DOHH2 (cell line): ENCODE measurements around the gene CDKL4.

Experiments used
- H3F3A ChIP-seq: fragments of 200-600 bp; sonication (generic), shearing (Covaris generic); 2 replicates; pipeline ENCODE4 v1.6.0; 2016; ENCODE audit warnings: antibody characterized with exemption, mild to moderate bottlenecking; ENCODE audit not compliant: control insufficient read depth, insufficient read depth
- H3K27ac ChIP-seq: fragments of 200-600 bp; sonication (generic); 2 replicates; pipeline ENCODE4 v1.5.1; 2014; ENCODE audit warnings: low read depth, mild to moderate bottlenecking, low read length, moderate library complexity
- H3K27me3 ChIP-seq: fragments of 200-600 bp; sonication (generic); 2 replicates; pipeline ENCODE4 v1.6.1; 2014; ENCODE audit warnings: mild to moderate bottlenecking, low read length, mixed read lengths; ENCODE audit not compliant: control insufficient read depth
- H3K36me3 ChIP-seq: fragments of 200-600 bp; sonication (generic); 2 replicates; pipeline ENCODE4 v1.6.1; 2014; ENCODE audit warnings: mild to moderate bottlenecking, low read length, moderate library complexity, mixed read lengths; ENCODE audit not compliant: control insufficient read depth
- H3K4me1 ChIP-seq: fragments of 200-600 bp; sonication (generic); 2 replicates; pipeline ENCODE4 v1.6.1; 2014; ENCODE audit warnings: mild to moderate bottlenecking, low read length, mixed read lengths; ENCODE audit not compliant: control insufficient read depth
- H3K4me2 ChIP-seq: fragments of 200-600 bp; sonication (generic); 2 replicates; pipeline ENCODE4 v1.6.0; 2014; ENCODE audit warnings: mild to moderate bottlenecking, low read length, moderate library complexity
- H3K4me3 ChIP-seq: fragments of 200-600 bp; sonication (generic); 2 replicates; pipeline ENCODE4 v1.5.1; 2014; ENCODE audit warnings: mild to moderate bottlenecking, low read length, mixed read lengths
- H3K79me2 ChIP-seq: fragments of 200-600 bp; sonication (generic); 2 replicates; pipeline ENCODE4 v1.6.1; 2014; ENCODE audit warnings: mild to moderate bottlenecking, low read length, mixed read lengths; ENCODE audit not compliant: control insufficient read depth
- H3K9me2 ChIP-seq: fragments of 200-600 bp; sonication (generic); replicated peaks from 2 replicates; pipeline ENCODE4 v1.6.1; 2014; ENCODE audit warnings: mild to moderate bottlenecking, low read length, mixed read lengths; ENCODE audit not compliant: control insufficient read depth
- H3K9me3 ChIP-seq: fragments of 200-600 bp; sonication (generic); 2 replicates; pipeline ENCODE4 v1.6.1; 2014; ENCODE audit warnings: antibody characterized with exemption, low read length, mixed read lengths; ENCODE audit not compliant: control insufficient read depth, insufficient read depth
- H4K20me1 ChIP-seq: fragments of 200-600 bp; sonication (generic); 2 replicates; pipeline ENCODE4 v1.6.0; 2014; ENCODE audit warnings: low read depth, mild to moderate bottlenecking, antibody characterized with exemption, low read length, moderate library complexity; ENCODE audit not compliant: control insufficient read depth, insufficient read depth
- CTCF ChIP-seq: fragments of 200-600 bp; sonication (generic); IDR thresholded peaks from one replicate; pipeline ENCODE4 v1.5.1; 2014; ENCODE audit warnings: antibody characterized with exemption, mild to moderate bottlenecking, low read depth, low read length; ENCODE audit not compliant: poor library complexity, severe bottlenecking
- EZH2phosphoT487 ChIP-seq: fragments of 200-600 bp; sonication (generic); IDR thresholded peaks from 2 replicates; pipeline ENCODE4 v1.6.1; 2017; ENCODE audit warnings: borderline replicate concordance, mild to moderate bottlenecking, antibody characterized with exemption, low read length, moderate library complexity, mixed read lengths

Gene CDKL4

GRCh38 chr2:39128919-39129391 is 114.8 kb downstream of the CDKL4 start:
- no peaks in the 10 kb centered on the region for H4K20me1 ChIP-seq
- TF ChIP-seq CTCF, result no peak
- no peak for TF ChIP-seq EZH2phosphoT487
- H3K27me3 ChIP-seq, result no peaks in the 10 kb centered on the region
- H3K9me2 ChIP-seq, result no peaks in the 10 kb centered on the region
- H3K9me3 ChIP-seq, result no peaks in the 10 kb centered on the region
- H3K79me2 ChIP-seq, result peaks cover under 1% of the 10 kb centered on the region
- H3K4me1 ChIP-seq, result peaks cover 65% of the 10 kb centered on the region
- H3K27ac ChIP-seq, result peak overlapping the region; percentile 86
- no peaks in the 10 kb centered on the region for H3K36me3 ChIP-seq
- peak overlapping the region; percentile 55 for H3K4me3 ChIP-seq
- H3K4me2 ChIP-seq, result peak overlapping the region; percentile 58
- H3F3A ChIP-seq, result peaks cover 24% of the 10 kb centered on the region

- TF ChIP-seq CTCF, result no peak
- no peak for TF ChIP-seq EZH2phosphoT487
- H3K9me3 ChIP-seq, result no peaks in the 10 kb centered on the region
- no peaks in the 10 kb centered on the region for H4K20me1 ChIP-seq
- peaks cover 10% of the 10 kb centered on the region for H3K79me2 ChIP-seq
- H3K36me3 ChIP-seq, result no peaks in the 10 kb centered on the region
- peak overlapping the region; percentile 55 for H3K4me3 ChIP-seq
- peaks cover 26% of the 10 kb centered on the region for H3F3A ChIP-seq
- H3K4me2 ChIP-seq, result peak overlapping the region; percentile 58
- H3K4me1 ChIP-seq, result peaks cover 68% of the 10 kb centered on the region
- H3K27ac ChIP-seq, result peak overlapping the region; percentile 86
- H3K27me3 ChIP-seq, result no peaks in the 10 kb centered on the region
- H3K9me2 ChIP-seq, result no peaks in the 10 kb centered on the region
These were observed 115.8 kb downstream of the CDKL4 start for GRCh38 chr2:39127973-39128372.
